Loucy (cell line): Measurements from ENCODE around the gene SLC5A3.

Experiments used
- H2AFZ ChIP-seq: fragments of 200-600 bp; sonication (generic); 2 replicates; pipeline ENCODE4 v1.6.0; 2016; ENCODE audit warnings: antibody characterized with exemption, mild to moderate bottlenecking, low read length, moderate library complexity
- H3F3A ChIP-seq: fragments of 200-600 bp; 2 replicates; pipeline ENCODE4 v1.6.0; 2016; ENCODE audit warnings: antibody characterized with exemption, low read depth, mild to moderate bottlenecking
- H3K27me3 ChIP-seq: fragments of 200-600 bp; sonication (generic); 2 replicates; pipeline ENCODE4 v1.6.1; 2014; ENCODE audit warnings: low read length, mild to moderate bottlenecking; ENCODE audit not compliant: insufficient read depth, poor library complexity, severe bottlenecking
- H3K36me3 ChIP-seq: fragments of 200-600 bp; sonication (generic); 2 replicates; pipeline ENCODE4 v1.6.1; 2016; ENCODE audit warnings: low read length; ENCODE audit not compliant: insufficient read depth
- H3K4me1 ChIP-seq: fragments of 200-600 bp; sonication (generic); 2 replicates; pipeline ENCODE4 v1.5.1; 2014; ENCODE audit warnings: low read length, mild to moderate bottlenecking; ENCODE audit not compliant: insufficient read depth, poor library complexity, severe bottlenecking
- H3K4me2 ChIP-seq: fragments of 200-600 bp; sonication (generic); 2 replicates; pipeline ENCODE4 v1.6.0; 2014; ENCODE audit warnings: antibody characterized with exemption, low read length, low read depth, mild to moderate bottlenecking; ENCODE audit not compliant: poor library complexity, severe bottlenecking
- H3K4me3 ChIP-seq: fragments of 200-600 bp; sonication (generic); 2 replicates; pipeline ENCODE4 v1.5.1; 2014; ENCODE audit warnings: low read length, mild to moderate bottlenecking, mixed read lengths; ENCODE audit not compliant: poor library complexity, severe bottlenecking
- H3K79me2 ChIP-seq: fragments of 200-600 bp; sonication (generic); 2 replicates; pipeline ENCODE4 v1.6.1; 2014; ENCODE audit warnings: low read length; ENCODE audit not compliant: insufficient read depth
- H3K9ac ChIP-seq: fragments of 200-600 bp; sonication (generic); 2 replicates; pipeline ENCODE4 v1.6.0; 2014; ENCODE audit warnings: mild to moderate bottlenecking, low read depth, low read length, moderate library complexity; ENCODE audit not compliant: poor library complexity, severe bottlenecking
- H3K9me2 ChIP-seq: fragments of 200-600 bp; sonication (generic); replicated peaks from 2 replicates; pipeline ENCODE4 v1.6.1; 2016; ENCODE audit warnings: low read depth, low read length, mixed read lengths
- H3K9me3 ChIP-seq: fragments of 200-600 bp; sonication (generic); 2 replicates; pipeline ENCODE4 v1.6.1; 2014; ENCODE audit warnings: mild to moderate bottlenecking, antibody characterized with exemption, low read length, low read depth; ENCODE audit not compliant: insufficient read depth
- H4K20me1 ChIP-seq: fragments of 200-600 bp; sonication (generic); 2 replicates; pipeline ENCODE4 v1.6.0; 2014; ENCODE audit warnings: antibody characterized with exemption, low read length, mild to moderate bottlenecking; ENCODE audit not compliant: insufficient read depth, poor library complexity, severe bottlenecking
- CTCF ChIP-seq: fragments of 200-600 bp; sonication (generic); conservative IDR thresholded peaks from 2 replicates; pipeline ENCODE4 v1.5.1; 2014; ENCODE audit warnings: mild to moderate bottlenecking, antibody characterized with exemption, low read length
- EZH2phosphoT487 ChIP-seq: fragments of 200-600 bp; IDR thresholded peaks from 2 replicates; pipeline ENCODE4 v1.6.1; 2018; ENCODE audit warnings: antibody characterized with exemption, mild to moderate bottlenecking, moderate library complexity, borderline replicate concordance

The SLC5A3 gene

GRCh38 chr21:34039678-34040382, 33.5 kb upstream of the SLC5A3 start:
- no peak overlapping the region; the same call in 1 of the 2 replicates for H2AFZ ChIP-seq
- no peaks in the 10 kb centered on the region for H4K20me1 ChIP-seq
- H3K9me3 ChIP-seq = no peaks in the 10 kb centered on the region
- H3K4me3 ChIP-seq = no peak overlapping the region
- TF ChIP-seq CTCF = no peak
- TF ChIP-seq EZH2phosphoT487 = no peak
- H3K9me2 ChIP-seq = no peaks in the 10 kb centered on the region
- no peaks in the 10 kb centered on the region for H3F3A ChIP-seq
- H3K36me3 ChIP-seq = no peaks in the 10 kb centered on the region
- H3K27me3 ChIP-seq = no peaks in the 10 kb centered on the region
- H3K4me2 ChIP-seq = no peak overlapping the region
- H3K4me1 ChIP-seq = no peaks in the 10 kb centered on the region
- no peak overlapping the region for H3K9ac ChIP-seq
- no peaks in the 10 kb centered on the region for H3K79me2 ChIP-seq

- Histone ChIP-seq H3K4me1 (no peaks in the 10 kb centered on the region), H3K79me2 (no peaks in the 10 kb centered on the region), H3K27me3 (no peaks in the 10 kb centered on the region), H4K20me1 (no peaks in the 10 kb centered on the region), H3K4me3 (no peak overlapping the region), H3K36me3 (no peaks in the 10 kb centered on the region), H3K9me3 (no peaks in the 10 kb centered on the region), H3K9me2 (no peaks in the 10 kb centered on the region), H2AFZ (no peak overlapping the region), H3F3A (no peaks in the 10 kb centered on the region), H3K9ac (no peak overlapping the region), H3K4me2 (no peak overlapping the region)
- TF ChIP-seq CTCF (no peak), EZH2phosphoT487 (no peak)
Observed at GRCh38 chr21:34042735-34043134, 30.6 kb upstream of the SLC5A3 start.

- TF ChIP-seq EZH2phosphoT487 (no peak), CTCF (no peak)
- Histone ChIP-seq H2AFZ (no peak overlapping the region), H4K20me1 (no peaks in the 10 kb centered on the region), H3K4me3 (no peak overlapping the region), H3K27me3 (no peaks in the 10 kb centered on the region), H3K36me3 (no peaks in the 10 kb centered on the region), H3K4me2 (no peak overlapping the region), H3K9me3 (no peaks in the 10 kb centered on the region), H3K9ac (no peak overlapping the region), H3F3A (no peaks in the 10 kb centered on the region), H3K4me1 (no peaks in the 10 kb centered on the region), H3K9me2 (no peaks in the 10 kb centered on the region), H3K79me2 (no peaks in the 10 kb centered on the region)
Observed at GRCh38 chr21:34043333-34043732, 30.0 kb upstream of the SLC5A3 start.
